ENCODE measurements around the gene HIPK4.

HIPK4 gene

GRCh38 chr19:40394816-40395210 is 4.8 kb upstream of the HIPK4 start:
- TF ChIP-seq ZNF70 (CRISPR knock-in tag; IDR thresholded peaks at IDR 0.05) (no peak), ZFP30 (CRISPR knock-in tag; IDR thresholded peaks at IDR 0.05) (no peak), TOX (CRISPR knock-in tag; IDR thresholded peaks at IDR 0.05; ENCODE audit: borderline replicate concordance) (no peak), PATZ1 (CRISPR knock-in tag; IDR thresholded peaks at IDR 0.05; ENCODE audit: borderline replicate concordance) (no peak), ZNF565 (CRISPR knock-in tag; conservative IDR thresholded peaks at IDR 0.05; ENCODE audit: low read depth) (no peak)
- no peak for ATAC-seq

GRCh38 chr19:40393894-40394815 is 4.2 kb upstream of the HIPK4 start:
- no peak for ATAC-seq
- TF ChIP-seq GLIS3 (CRISPR knock-in tag; IDR thresholded peaks at IDR 0.05) (no peak), CSRNP3 (CRISPR knock-in tag; IDR thresholded peaks at IDR 0.05) (no peak), ZFP3 (CRISPR knock-in tag; IDR thresholded peaks at IDR 0.05) (no peak), PATZ1 (CRISPR knock-in tag; IDR thresholded peaks at IDR 0.05; ENCODE audit: borderline replicate concordance) (no peak), POU6F1 (CRISPR knock-in tag; IDR thresholded peaks at IDR 0.05; ENCODE audit: borderline replicate concordance, low read depth) (no peak), TSHZ2 (CRISPR knock-in tag; IDR thresholded peaks at IDR 0.05) (no peak), ARNTL (CRISPR knock-in tag; IDR thresholded peaks at IDR 0.05; ENCODE audit: borderline replicate concordance, low read depth) (no peak), ISL1 (CRISPR knock-in tag; IDR thresholded peaks at IDR 0.05) (no peak), ZNF70 (CRISPR knock-in tag; IDR thresholded peaks at IDR 0.05) (no peak), TCF4 (CRISPR knock-in tag; IDR thresholded peaks at IDR 0.05; ENCODE audit: borderline replicate concordance) (no peak), CREB5 (CRISPR knock-in tag; IDR thresholded peaks at IDR 0.05; ENCODE audit: low read depth) (no peak), PPARA (CRISPR knock-in tag; IDR thresholded peaks at IDR 0.05; ENCODE audit: borderline replicate concordance) (no peak)

- ATAC-seq = peak; percentile 56
- TF ChIP-seq CSRNP3 (CRISPR knock-in tag; IDR thresholded peaks at IDR 0.05) (no peak), BACH2 (CRISPR knock-in tag; IDR thresholded peaks at IDR 0.05; ENCODE audit: borderline replicate concordance) (no peak), OSR1 (CRISPR knock-in tag; IDR thresholded peaks at IDR 0.05) (no peak), ISL1 (CRISPR knock-in tag; IDR thresholded peaks at IDR 0.05) (no peak), TOX (CRISPR knock-in tag; IDR thresholded peaks at IDR 0.05; ENCODE audit: borderline replicate concordance) (no peak), ARNTL (CRISPR knock-in tag; IDR thresholded peaks at IDR 0.05; ENCODE audit: borderline replicate concordance, low read depth) (no peak), POU6F1 (CRISPR knock-in tag; IDR thresholded peaks at IDR 0.05; ENCODE audit: borderline replicate concordance, low read depth) (no peak), CREB5 (CRISPR knock-in tag; IDR thresholded peaks at IDR 0.05; ENCODE audit: low read depth) (no peak), SNAI2 (CRISPR knock-in tag; IDR thresholded peaks at IDR 0.05) (no peak), ZFP3 (CRISPR knock-in tag; IDR thresholded peaks at IDR 0.05) (no peak)
These were observed 3.0 kb upstream of the HIPK4 start for GRCh38 chr19:40392894-40393517.
